H9 (cell line): ENCODE measurements around the gene DMBT1. TPM values are rescaled to one million over a fixed set of nuclear protein-coding genes. Genes with fewer than 3 reads are reported as not detected.

ENCODE experiments used
- DNase-seq: peaks from one replicate; pipeline ENCODE4 v3.0.0-alpha.2; 2017
- H2AFZ ChIP-seq: one replicate; pipeline ENCODE4 v1.6.1; 2013; ENCODE audit warnings: mild to moderate bottlenecking, low read length, control low read depth, moderate library complexity
- H2AK5ac ChIP-seq: 2 replicates; pipeline ENCODE4 v1.6.1; 2013; ENCODE audit warnings: low read length, control low read depth, mixed read lengths; ENCODE audit not compliant: insufficient read length
- H2BK120ac ChIP-seq: one replicate; pipeline ENCODE4 v1.6.1; 2013; ENCODE audit warnings: low read depth, mild to moderate bottlenecking, low read length, control low read depth, inconsistent platforms; ENCODE audit not compliant: poor library complexity, severe bottlenecking
- H2BK12ac ChIP-seq: 2 replicates; pipeline ENCODE4 v1.6.1; 2013; ENCODE audit warnings: low read length, control low read depth, mixed read lengths, low read depth; ENCODE audit not compliant: insufficient read length
- H2BK15ac ChIP-seq: 2 replicates; pipeline ENCODE4 v1.6.1; 2013; ENCODE audit warnings: low read depth, low read length, control low read depth
- H2BK20ac ChIP-seq: one replicate; pipeline ENCODE4 v1.6.1; 2013; ENCODE audit warnings: low read depth, mild to moderate bottlenecking, low read length, control low read depth, inconsistent platforms; ENCODE audit not compliant: poor library complexity, severe bottlenecking
- H2BK5ac ChIP-seq: 2 replicates; pipeline ENCODE4 v1.6.1; 2013; ENCODE audit warnings: low read length, control low read depth, mixed read lengths; ENCODE audit not compliant: insufficient read length
- H3K14ac ChIP-seq: 2 replicates; pipeline ENCODE4 v1.6.1; 2013; ENCODE audit warnings: low read length, control low read depth; ENCODE audit not compliant: insufficient read depth
- H3K18ac ChIP-seq: 2 replicates; pipeline ENCODE4 v1.6.1; 2013; ENCODE audit warnings: low read depth, mild to moderate bottlenecking, mixed read lengths, low read length, control low read depth; ENCODE audit not compliant: insufficient read length
- H3K23ac ChIP-seq: 2 replicates; pipeline ENCODE4 v1.6.1; 2013; ENCODE audit warnings: low read length, control low read depth, mixed read lengths, low read depth; ENCODE audit not compliant: insufficient read length
- H3K23me2 ChIP-seq: 2 replicates; pipeline ENCODE4 v1.6.1; 2013; ENCODE audit warnings: low read depth, mild to moderate bottlenecking, mixed read lengths, low read length, control low read depth; ENCODE audit not compliant: insufficient read length, poor library complexity, severe bottlenecking
- H3K27ac ChIP-seq: 2 replicates; pipeline ENCODE4 v1.5.1; 2013; ENCODE audit warnings: low read length, control low read depth, mixed read lengths, low read depth; ENCODE audit not compliant: insufficient read length
- H3K27me3 ChIP-seq: 2 replicates; pipeline ENCODE4 v1.6.1; 2013; ENCODE audit warnings: low read length, control low read depth, inconsistent platforms; ENCODE audit not compliant: insufficient read depth
- H3K4ac ChIP-seq: 2 replicates; pipeline ENCODE4 v1.6.1; 2013; ENCODE audit warnings: low read depth, mild to moderate bottlenecking, control low read depth, inconsistent platforms, low read length, moderate library complexity
- H3K4me1 ChIP-seq: 2 replicates; pipeline ENCODE4 v1.6.1; 2013; ENCODE audit warnings: low read length, control low read depth, inconsistent platforms; ENCODE audit not compliant: insufficient read depth
- H3K4me2 ChIP-seq: 2 replicates; pipeline ENCODE4 v1.6.1; 2013; ENCODE audit warnings: low read length, control low read depth, mixed read lengths; ENCODE audit not compliant: insufficient read length, insufficient read depth
- H3K56ac ChIP-seq: 2 replicates; pipeline ENCODE4 v1.6.1; 2013; ENCODE audit warnings: low read depth, mild to moderate bottlenecking, mixed read lengths, low read length, control low read depth; ENCODE audit not compliant: insufficient read length
- H3K79me1 ChIP-seq: 2 replicates; pipeline ENCODE4 v1.6.1; 2013; ENCODE audit warnings: low read depth, mild to moderate bottlenecking, moderate library complexity, low read length, control low read depth, inconsistent platforms; ENCODE audit not compliant: insufficient read depth, poor library complexity, severe bottlenecking
- H3K79me2 ChIP-seq: 2 replicates; pipeline ENCODE4 v1.6.1; 2013; ENCODE audit warnings: low read length, control low read depth, inconsistent platforms; ENCODE audit not compliant: insufficient read depth
- H3K9ac ChIP-seq: 2 replicates; pipeline ENCODE4 v1.6.1; 2013; ENCODE audit warnings: low read length, control low read depth, mixed read lengths; ENCODE audit not compliant: insufficient read length; ENCODE audit errors: extremely low read depth
- H3K9me3 ChIP-seq: one replicate; pipeline ENCODE4 v1.6.1; 2013; ENCODE audit warnings: low read depth, low read length, inconsistent platforms; ENCODE audit not compliant: control insufficient read depth
- H3T11ph ChIP-seq: one replicate; pipeline ENCODE4 v1.6.1; 2013; ENCODE audit warnings: mild to moderate bottlenecking, low read length, control low read depth, inconsistent platforms
- H4K20me1 ChIP-seq: one replicate; pipeline ENCODE4 v1.6.1; 2013; ENCODE audit not compliant: control insufficient read depth, insufficient read length, insufficient read depth
- H4K5ac ChIP-seq: 2 replicates; pipeline ENCODE4 v1.6.1; 2013; ENCODE audit warnings: low read depth, mild to moderate bottlenecking, mixed read lengths, low read length, control low read depth; ENCODE audit not compliant: insufficient read length
- H4K8ac ChIP-seq: replicated peaks from 2 replicates; pipeline ENCODE4 v1.6.1; 2013; ENCODE audit warnings: low read length, control low read depth, mixed read lengths, low read depth; ENCODE audit not compliant: insufficient read length
- H4K91ac ChIP-seq: 2 replicates; pipeline ENCODE4 v1.6.1; 2013; ENCODE audit warnings: low read depth, mild to moderate bottlenecking, moderate library complexity, mixed read lengths, low read length, control low read depth; ENCODE audit not compliant: insufficient read length
- H3K27ac Mint-ChIP-seq, 3 experiments: 2 replicates in 2 of 3; 3 replicates in 1 of 3; pipeline ENCODE4 v1.8.0; 2020 to 2021; ENCODE audit warnings: mixed read lengths in 3 of 3, mild to moderate bottlenecking in 1 of 3, moderate library complexity in 1 of 3
- H3K27me3 Mint-ChIP-seq: 2 replicates; pipeline ENCODE4 v1.8.0; 2021; ENCODE audit warnings: low read depth, mild to moderate bottlenecking, moderate library complexity, mixed read lengths
- H3K36me3 Mint-ChIP-seq, 3 experiments: 2 replicates in 2 of 3; 3 replicates in 1 of 3; pipeline ENCODE4 v1.8.0; 2020 to 2021; ENCODE audit warnings: low read depth in 3 of 3, mixed read lengths in 3 of 3; ENCODE audit not compliant: insufficient read depth in 1 of 3
- H3K4me1 Mint-ChIP-seq, 2 experiments: 2 replicates each; pipeline ENCODE4 v1.8.0; 2020; ENCODE audit warnings: mixed read lengths in 2 of 2
- H3K4me3 Mint-ChIP-seq, 2 experiments: 2 replicates in 1 of 2; 3 replicates in 1 of 2; pipeline ENCODE4 v1.8.0; 2020 to 2021; ENCODE audit warnings: mild to moderate bottlenecking in 2 of 2, mixed read lengths in 2 of 2, moderate library complexity in 1 of 2
- H3K9me3 Mint-ChIP-seq, 2 experiments: 2 replicates in 1 of 2; 3 replicates in 1 of 2; pipeline ENCODE4 v1.8.0; 2020; ENCODE audit warnings: mild to moderate bottlenecking in 2 of 2, mixed read lengths in 2 of 2, moderate library complexity in 1 of 2
- CTCF ChIP-seq: fragments of 200-600 bp; sonication (generic); conservative IDR thresholded peaks from 3 replicates; pipeline ENCODE4 v1.8.0; 2021; ENCODE audit warnings: antibody characterized with exemption, mild to moderate bottlenecking
- WGBS: extraction: QIAGEN DNeasy Blood & Tissue Kit; methylation state at CpG from one replicate; pipeline ENCODE4 v1.1.7; 2013; ENCODE audit warnings: missing lambda C conversion rate, low lambda C conversion rate, mixed read lengths; ENCODE audit not compliant: insufficient read length; ENCODE audit errors: extremely low coverage; 5-methylcytosine and 5-hydroxymethylcytosine counted together
- total RNA-seq: library from RNA; stranded (reverse); gene quantifications from 2 replicates; pipeline ENCODE4 v1.2.1, GENCODE V29; 2021

Gene DMBT1
- total RNA-seq, 1 experiment from 2014 or later, result 0.04 TPM

DNA sequence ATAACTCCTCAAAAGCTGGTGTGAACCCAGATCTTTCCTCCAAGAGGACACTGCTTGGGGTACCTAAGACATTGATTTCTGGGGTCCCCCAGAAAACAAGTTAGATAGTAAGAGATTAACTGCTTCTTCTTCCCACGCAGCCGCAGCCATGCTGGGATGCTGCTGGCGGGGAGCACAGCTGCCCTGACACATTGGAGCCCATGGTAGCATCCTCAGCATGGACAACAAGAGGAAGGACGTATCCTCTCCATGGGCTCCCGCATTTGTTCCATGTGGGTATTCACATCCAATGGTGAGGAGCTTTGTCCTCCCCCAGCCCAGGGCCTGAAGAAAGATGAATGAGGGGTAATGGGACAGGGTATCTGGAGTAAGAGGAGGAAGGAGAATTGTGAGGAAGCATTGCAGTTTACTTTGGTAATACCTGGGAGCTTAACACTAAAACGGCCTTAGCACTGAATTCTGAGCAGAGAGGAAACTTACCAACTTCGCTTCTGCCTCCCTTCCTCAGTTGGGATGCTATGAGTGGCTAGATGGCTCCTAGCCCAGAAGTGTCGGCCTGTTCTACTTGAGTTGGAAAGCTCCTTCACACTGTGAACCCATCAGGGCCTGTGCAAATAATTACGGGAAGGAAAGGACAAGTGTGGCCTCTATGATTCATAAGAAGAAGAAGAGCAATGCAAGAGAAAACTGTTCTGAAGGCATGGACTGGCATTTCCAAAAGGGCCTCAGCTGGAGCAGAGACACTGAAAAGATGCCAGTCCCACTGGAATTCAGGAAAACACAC, 95.2 kb downstream of the DMBT1 start:
- no peaks in the 10 kb centered on the region for H3K36me3 Mint-ChIP-seq
- Histone ChIP-seq H3K14ac (no peak overlapping the region; the same call in 1 of the 2 replicates), H4K8ac (no peak overlapping the region), H2BK12ac (no peak overlapping the region), H3K4me2 (no peak overlapping the region), H2BK120ac (no peak overlapping the region), H3K23me2 (no peaks in the 10 kb centered on the region), H3K79me1 (no peaks in the 10 kb centered on the region), H2AFZ (no peak overlapping the region), H4K91ac (no peak overlapping the region), H3K56ac (no peak overlapping the region), H3K18ac (no peak overlapping the region), H3K27ac (no peak overlapping the region), H2BK20ac (no peak overlapping the region), H2BK5ac (no peak overlapping the region), H3K9ac (no peak overlapping the region), H4K20me1 (no peaks in the 10 kb centered on the region), H3T11ph (no peak overlapping the region), H3K79me2 (no peaks in the 10 kb centered on the region), H3K4me1 (no peaks in the 10 kb centered on the region), H2BK15ac (no peak overlapping the region), H3K4ac (no peak overlapping the region), H2AK5ac (no peak overlapping the region), H4K5ac (no peak overlapping the region), H3K23ac (no peak overlapping the region), H3K27me3 (no peaks in the 10 kb centered on the region), H3K9me3 (no peaks in the 10 kb centered on the region)
- H3K4me1 Mint-ChIP-seq, result peaks cover 3 to 4% of the 10 kb centered on the region in 2 experiments; a peak in 1 of 4 replicates
- WGBS, result no CpG with 5 or more reads among the region's 9 CpGs
- H3K27ac Mint-ChIP-seq, result peak overlapping the region in 1 of 3 experiments; percentile 74; a peak in 1 of 7 replicates
- DNase-seq, result no peak
- TF ChIP-seq CTCF, result no peak
- H3K9me3 Mint-ChIP-seq, result no peaks in the 10 kb centered on the region; a peak in 1 of 5 replicates
- H3K27me3 Mint-ChIP-seq, result peaks cover 11% of the 10 kb centered on the region
- no peak overlapping the region for H3K4me3 Mint-ChIP-seq
